GM12873 (cell line): Measurements from ENCODE around the gene ATXN1.

Experiments
- CTCF ChIP-seq: IDR thresholded peaks from 2 replicates; pipeline ENCODE4 v1.5.1; 2012; ENCODE audit warnings: low read depth, mild to moderate bottlenecking, moderate library complexity, low read length, control low read depth; ENCODE audit not compliant: insufficient read depth; ENCODE audit errors: missing control alignments

ATXN1 gene

GRCh38 chr6:16369140-16369745, 392.0 kb downstream of the ATXN1 start:
- no peak for TF ChIP-seq CTCF

DNA sequence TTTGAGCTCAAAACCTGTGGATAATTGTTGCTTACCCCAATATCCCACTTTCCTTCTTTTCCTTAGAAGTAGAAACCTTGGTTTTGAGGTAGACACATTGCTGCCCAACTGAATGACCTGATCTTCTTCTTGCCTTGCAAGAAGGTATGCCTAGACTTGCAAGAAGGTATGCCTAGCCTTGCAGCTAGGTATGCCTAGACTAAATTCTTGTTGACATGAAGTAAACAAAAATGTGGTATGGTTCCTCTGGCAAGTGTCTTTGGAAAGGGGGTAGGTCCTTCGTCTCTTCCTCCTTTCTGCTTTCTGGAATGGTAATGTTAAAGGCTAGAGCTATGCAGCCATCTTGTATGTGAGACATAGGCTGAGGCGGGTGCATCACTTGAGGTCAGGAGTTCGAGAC, 393.7 kb downstream of the ATXN1 start:
- no peak for TF ChIP-seq CTCF

DNA sequence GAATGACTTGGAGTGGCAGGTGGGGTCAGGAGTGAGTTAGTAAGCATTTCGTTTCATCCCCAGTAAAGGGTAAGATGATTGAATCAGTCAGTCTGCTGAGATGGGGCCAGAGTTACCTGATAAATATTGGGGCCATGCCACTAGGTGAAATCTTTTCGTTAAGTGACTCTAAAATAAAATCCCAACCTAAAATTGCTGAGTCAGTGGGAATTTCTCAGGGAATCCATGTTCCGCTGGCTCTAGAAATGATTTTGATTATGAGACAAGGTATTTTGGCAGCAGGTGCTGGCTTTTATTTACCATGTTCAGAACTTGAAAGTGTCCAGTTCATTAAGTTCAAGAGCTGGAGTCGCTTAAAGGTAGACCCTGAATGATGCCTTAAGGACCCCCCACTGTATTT, 397.5 kb downstream of the ATXN1 start:
- TF ChIP-seq CTCF = no peak

DNA sequence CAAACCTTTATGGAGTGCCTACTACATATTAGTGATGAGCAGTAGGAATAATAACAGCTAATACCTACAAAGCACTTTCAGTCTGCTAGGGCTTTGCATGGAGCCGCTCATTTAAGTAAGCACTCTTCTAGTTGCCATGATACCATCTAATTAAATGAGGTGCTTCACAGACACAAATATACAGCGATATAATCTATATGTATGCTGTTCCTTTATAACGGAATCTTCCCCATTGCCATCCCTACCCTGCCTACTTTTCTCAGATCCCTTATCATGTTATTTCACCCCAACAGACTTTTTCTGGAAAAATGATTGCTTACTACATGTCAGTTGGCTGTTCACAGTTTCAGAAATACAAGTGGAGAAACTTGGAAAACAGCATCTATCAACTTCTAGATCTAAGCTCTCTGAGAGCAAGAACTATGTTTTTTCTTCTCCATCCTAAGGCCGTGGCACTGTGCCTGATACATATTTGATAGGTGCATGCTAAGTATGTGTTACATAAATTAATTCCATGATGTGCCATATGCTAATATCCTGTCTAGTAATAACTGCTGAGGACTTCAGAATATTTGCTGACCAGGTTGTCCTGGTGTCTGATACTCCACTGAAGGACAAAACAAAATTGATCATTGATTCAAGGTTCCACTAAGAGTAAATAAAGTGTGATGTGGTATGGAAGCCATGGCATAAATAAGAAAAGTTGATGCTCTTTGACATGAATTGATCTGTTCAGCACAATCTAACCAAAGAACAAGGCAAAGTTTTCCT, 398.3 kb downstream of the ATXN1 start:
- TF ChIP-seq CTCF = no peak

DNA sequence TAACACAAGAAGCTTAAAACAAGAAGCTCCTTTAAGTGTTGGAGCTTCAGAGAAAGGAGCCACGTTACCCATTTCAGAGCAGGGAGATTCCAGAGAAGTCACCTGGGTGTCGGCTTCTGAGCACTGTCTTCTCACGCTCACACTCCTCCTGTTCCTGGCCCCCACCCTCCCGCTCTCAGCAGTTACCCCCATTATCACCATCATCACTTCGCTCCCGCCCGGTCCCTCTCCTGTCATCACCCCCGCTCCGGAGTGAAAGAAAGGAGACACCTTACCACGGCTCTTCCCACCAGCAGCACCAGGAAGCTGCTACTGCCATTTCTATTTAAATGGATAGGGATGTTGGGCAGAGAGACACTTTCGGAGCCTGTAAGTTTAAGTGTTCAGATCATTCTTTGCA, 399.0 kb downstream of the ATXN1 start:
- TF ChIP-seq CTCF = no peak

- TF ChIP-seq CTCF = no peak
Observed at GRCh38 chr6:16361861-16362260, 399.4 kb downstream of the ATXN1 start.

- TF ChIP-seq CTCF = no peak
Observed at GRCh38 chr6:16361121-16361520, 400.1 kb downstream of the ATXN1 start.
